K562 (cell line): ENCODE data around the gene STX18. TPM values are rescaled to one million over a fixed set of nuclear protein-coding genes. Genes with fewer than 3 reads are reported as not detected.

Source experiments
- ATAC-seq: fragments of 200-7000 bp; cut with Tn5 transposase; 3 replicates; pipeline ENCODE4 v1.9.1; 2020; ENCODE audit warnings: moderate library complexity
- BruUV-seq: library from RNA; stranded (reverse); fragments of 400-500 nt; replicated peaks from 2 replicates; lab custom pipeline; 2021; lab: Mats Ljungman, UMichigan
- CTCF ChIA-PET: fragments of 300-600 bp; formaldehyde crosslinking; extraction: SDS; loops from one replicate; lab custom pipeline; 2021; ENCODE audit warnings: low intra/inter-chr PET ratio; lab: Yijun Ruan, JAX
- POLR2A ChIA-PET: fragments of 300-600, 350-650 bp; sonication (Branson Sonifier 250); formaldehyde crosslinking; extraction: SDS; loops from one replicate; lab custom pipeline; 2021; ENCODE audit warnings: antibody characterized with exemption, inconsistent platforms; lab: Yijun Ruan, JAX
- DNase-seq, 4 experiments: peaks; one replicate each; pipeline versions ENCODE4 v3.0.0 to v3.0.0-alpha.2; 2011 to 2018; ENCODE audit warnings: low spot score in 3 of 4, mixed read lengths in 3 of 4; ENCODE audit errors: extremely low read depth in 1 of 4
- FAIRE-seq: peaks from 2 replicates; lab custom pipeline; 2011; peaks lifted over from hg19 to GRCh38; lab: Jason Lieb, UNC
- H2AFZ ChIP-seq: 2 replicates; pipeline ENCODE4 v1.6.0; 2011; ENCODE audit warnings: low read depth, low read length, control low read depth, inconsistent platforms
- H3K27ac ChIP-seq: fragments of 200-600 bp; 3 replicates; pipeline ENCODE4 v1.8.0; 2011; ENCODE audit warnings: low read depth, mild to moderate bottlenecking, control low read depth, inconsistent platforms, low read length, moderate library complexity, mixed read lengths; ENCODE audit errors: extremely low read depth
- H3K27me3 ChIP-seq, 2 experiments: fragments of 300-600 bp in 1 of 2; 2 replicates in 1 of 2; 3 replicates in 1 of 2; pipeline versions ENCODE4 v1.6.0 to v1.8.0; 2011; ENCODE audit warnings: inconsistent platforms in 2 of 2, low read length in 2 of 2, mild to moderate bottlenecking in 1 of 2, mixed read lengths in 1 of 2, moderate library complexity in 1 of 2; ENCODE audit not compliant: control insufficient read depth in 2 of 2, insufficient read depth in 2 of 2
- H3K36me3 ChIP-seq: fragments of 300-600 bp; 3 replicates; pipeline ENCODE4 v1.8.0; 2011; ENCODE audit warnings: mild to moderate bottlenecking, low read length, inconsistent platforms; ENCODE audit not compliant: control insufficient read depth, insufficient read depth
- H3K4me1 ChIP-seq, 2 experiments: fragments of 200-600 bp in 1 of 2; replicated peaks in 1 of 2; 2 replicates in 1 of 2; 3 replicates in 1 of 2; pipeline versions ENCODE4 v1.5.1 to v1.8.0; 2011; ENCODE audit warnings: inconsistent platforms in 2 of 2, low read length in 2 of 2, mild to moderate bottlenecking in 1 of 2, mixed read lengths in 1 of 2, moderate library complexity in 1 of 2; ENCODE audit not compliant: control insufficient read depth in 2 of 2, insufficient read depth in 2 of 2
- H3K4me2 ChIP-seq: 2 replicates; pipeline ENCODE4 v1.6.1; 2011; ENCODE audit warnings: low read length, control low read depth, inconsistent platforms, mixed read lengths; ENCODE audit not compliant: insufficient read depth
- H3K4me3 ChIP-seq: fragments of 200-600 bp; sonication (generic), shearing (Covaris generic); 2 replicates; pipeline ENCODE4 v1.5.1; 2016; ENCODE audit warnings: control low read depth, inconsistent platforms
- H3K79me2 ChIP-seq: fragments of 200-600 bp; 3 replicates; pipeline ENCODE4 v1.8.0; 2011; ENCODE audit warnings: low read length, inconsistent platforms; ENCODE audit not compliant: control insufficient read depth, insufficient read depth
- H3K9ac ChIP-seq, 2 experiments: 2 replicates each; pipeline versions ENCODE4 v1.6.0 to v1.6.1; 2011; ENCODE audit warnings: low read depth in 2 of 2, low read length in 2 of 2, control low read depth in 1 of 2, inconsistent platforms in 1 of 2, mild to moderate bottlenecking in 1 of 2, mixed read lengths in 1 of 2; ENCODE audit not compliant: insufficient read depth in 1 of 2
- H3K9me1 ChIP-seq: one replicate; pipeline ENCODE4 v1.6.0; 2011; ENCODE audit warnings: inconsistent platforms, mild to moderate bottlenecking, low read length, moderate library complexity; ENCODE audit not compliant: control insufficient read depth, insufficient read depth
- H3K9me3 ChIP-seq: replicated peaks from 2 replicates; pipeline ENCODE4 v1.5.1; 2011; ENCODE audit warnings: low read depth, low read length, inconsistent platforms; ENCODE audit not compliant: control insufficient read depth, insufficient read depth
- H4K20me1 ChIP-seq: replicated peaks from 2 replicates; pipeline ENCODE4 v1.6.1; 2011; ENCODE audit warnings: low read length, inconsistent platforms, mixed read lengths; ENCODE audit not compliant: control insufficient read depth, insufficient read depth
- ARNT ChIP-seq, 2 experiments: fragments of 450-650 bp; IDR thresholded peaks; 2 replicates each; pipeline ENCODE4 v1.6.1; 2016; ENCODE audit warnings: mild to moderate bottlenecking in 1 of 2
- FOXK2 ChIP-seq, 2 experiments: fragments of 450-650 bp; IDR thresholded peaks in 1 of 2; conservative IDR thresholded peaks in 1 of 2; 2 replicates each; pipeline ENCODE4 v1.6.1; 2016; ENCODE audit warnings: low read depth in 2 of 2, mild to moderate bottlenecking in 1 of 2
- HNRNPUL1 ChIP-seq: fragments of 200-400 bp; formaldehyde crosslinking; IDR thresholded peaks from 2 replicates; pipeline ENCODE4 v1.6.1; 2017; ENCODE audit warnings: low read length
- MAFK ChIP-seq: IDR thresholded peaks from 2 replicates; pipeline ENCODE4 v1.6.1; 2011; ENCODE audit warnings: low read length, improper control_type of control experiment
- MAZ ChIP-seq, 2 experiments: fragments of 450-650 bp in 1 of 2; sonication (generic) in 1 of 2; formaldehyde crosslinking; IDR thresholded peaks in 1 of 2; conservative IDR thresholded peaks in 1 of 2; 2 replicates each; pipeline versions ENCODE4 v1.4.0 to v1.5.0; 2020; ENCODE audit warnings: mild to moderate bottlenecking in 1 of 2, missing genetic modification reagents in 1 of 2
- NR1H2 ChIP-seq: sonication (generic); formaldehyde crosslinking; IDR thresholded peaks from 2 replicates; pipeline ENCODE4 v1.4.0; 2020; ENCODE audit warnings: mild to moderate bottlenecking, missing genetic modification reagents
- SNIP1 ChIP-seq: fragments of 450-650 bp; IDR thresholded peaks from 2 replicates; pipeline ENCODE4 v1.7.1; 2017; ENCODE audit warnings: low read depth, mild to moderate bottlenecking
- ZKSCAN3 ChIP-seq: fragments of 250-450 bp; sonication (Bioruptor Pico); IDR thresholded peaks from 2 replicates; pipeline ENCODE4 v1.4.0; 2020
- ZNF41 ChIP-seq: fragments of 250-450 bp; sonication (Bioruptor Pico); conservative IDR thresholded peaks from 2 replicates; pipeline ENCODE4 v1.4.0; 2020; ENCODE audit warnings: mild to moderate bottlenecking
- ZNF583 ChIP-seq: fragments of 250-450 bp; sonication (Bioruptor Pico); IDR thresholded peaks from 2 replicates; pipeline ENCODE4 v1.4.0; 2020
- WGBS: fragments of 100-300 bp; shearing (Covaris generic); methylation state at CpG from one replicate; pipeline ENCODE4 v1.1.6; 2016; ENCODE audit warnings: low coverage, mixed read lengths; ENCODE audit not compliant: insufficient coverage; ENCODE audit errors: missing lambda C conversion rate; 5-methylcytosine and 5-hydroxymethylcytosine counted together
- in situ Hi-C: fragments of 300-500 bp; cut with MboI; formaldehyde crosslinking; loops from 4 replicates; pipeline ENCODE4 v1.15.0; 2018; ENCODE audit warnings: inconsistent platforms, mixed read lengths
- intact Hi-C: fragments of 100-400 bp; cut with micrococcal nuclease; formaldehyde crosslinking; loops from 2 replicates; pipeline ENCODE4 v1.14.2; 2022
- polyA plus RNA-seq, 8 experiments: library from polyadenylated mRNA; depleted of rRNA in 4 of 8; stranded (reverse) in 5 of 8; unstranded in 3 of 8; fragments of >200 nt; fragmentation: Nextera tagmentation in 2 of 8; fragmentation: Illumina TruSeq in 1 of 8; extraction: Ambion mirVana in 2 of 8; extraction: Trizol in 1 of 8; gene quantifications; 2 replicates each; pipeline versions ENCODE4 v1.2.1 to v1.2.3, GENCODE V29; 2011 to 2014; ENCODE audit warnings: inconsistent platforms in 1 of 8, missing spikeins in 1 of 8
- total RNA-seq, 7 experiments: library from RNA; depleted of rRNA in 6 of 7; stranded (reverse); fragments of >200 nt in 6 of 7; fragmentation: Illumina TruSeq in 2 of 7; extraction: Trizol in 2 of 7; gene quantifications; 2 replicates each; pipeline versions ENCODE4 v1.2.1 to v1.2.3, GENCODE V29; 2011 to 2021; ENCODE audit warnings: low replicate concordance in 1 of 7
- TF ChIP-seq, protein P1 (sequence below): sonication (generic); formaldehyde crosslinking; IDR thresholded peaks from 2 replicates; pipeline ENCODE4 v1.8.0; 2023; ENCODE audit warnings: missing genetic modification reagents, mild to moderate bottlenecking, borderline replicate concordance
- TF ChIP-seq, protein P2 (sequence below): fragments of 450-650 bp; IDR thresholded peaks from 2 replicates; pipeline ENCODE4 v1.6.1; 2017; ENCODE audit warnings: antibody characterized with exemption, mild to moderate bottlenecking

Gene STX18
- total and polyA plus RNA-seq, 9 of the 15 experiments (the other 6 are each of a cell fraction or from before 2014, with no cell fraction given): 6.2 to 41.7 (median 22.7) TPM

DNA sequence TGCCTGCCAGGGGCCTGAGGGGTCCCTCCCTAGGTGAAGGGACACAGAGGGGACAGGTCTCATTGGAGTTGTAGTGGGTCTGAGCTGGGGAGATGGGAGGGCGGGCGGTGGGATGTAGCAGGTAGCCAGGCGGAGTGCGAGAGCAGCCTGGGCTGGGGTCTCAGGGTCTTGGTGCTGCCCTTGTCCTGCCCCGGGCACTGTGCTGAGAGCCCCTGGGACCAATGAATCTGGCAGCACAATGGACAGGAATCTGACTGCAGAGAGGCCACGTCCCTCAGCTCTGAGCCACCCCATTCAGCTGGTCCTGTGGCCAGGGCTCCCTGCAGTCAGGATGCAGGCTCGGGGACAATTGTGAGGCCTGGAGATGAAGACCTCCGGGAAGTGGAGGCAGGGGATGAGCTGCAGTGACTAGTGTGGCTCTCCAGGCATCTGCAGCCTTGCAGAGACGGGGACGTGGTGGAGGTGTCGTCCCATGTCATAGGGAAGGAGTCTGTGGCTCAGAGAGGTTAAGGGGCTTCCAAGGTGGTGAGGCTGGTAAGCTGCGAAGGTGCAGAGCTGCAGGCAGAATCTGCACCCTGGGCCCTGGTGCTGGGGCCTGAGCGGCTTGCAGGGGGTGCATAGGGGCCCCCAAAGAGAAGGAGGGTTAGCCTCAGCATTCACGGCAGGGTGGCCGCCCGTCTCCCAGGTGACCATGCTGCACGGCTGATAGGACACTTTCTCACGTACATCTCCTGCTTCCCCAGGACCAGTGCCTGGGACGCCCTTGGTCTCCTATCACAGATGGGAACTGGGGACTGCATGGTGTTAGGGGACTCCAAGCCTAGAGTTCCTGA lies 134.3 kb downstream of the STX18 start:
- FAIRE-seq (no peak), ATAC-seq (no peak), DNase-seq (no peak)
- H3K79me2 ChIP-seq: no peaks in the 10 kb centered on the region
- ChIA-PET CTCF (no interaction called here), POLR2A (interaction anchor here (0.6 to 1.8 kb wide), 2 partner anchors 11 to 17 kb away, joined by 3 to 5 read pairs; no protein-coding TSS in a partner anchor)
- peaks cover 11% of the 10 kb centered on the region; the same call in 1 of the 2 replicates for H4K20me1 ChIP-seq
- no TSS peak for BruUV-seq
- no peak overlapping the region for H3K27ac ChIP-seq
- H3K9me3 ChIP-seq: no peaks in the 10 kb centered on the region
- H3K36me3 ChIP-seq: no peaks in the 10 kb centered on the region
- in situ Hi-C loops: no loop called here
- H3K27me3 ChIP-seq: peaks cover 51 to 96% of the 10 kb centered on the region in 2 experiments
- H3K4me1 ChIP-seq: peaks cover 0 to 7% of the 10 kb centered on the region in 2 experiments; a peak in 2 of 5 replicates
- H2AFZ ChIP-seq: no peak overlapping the region
- intact Hi-C loops: no loop called here
- H3K4me3 ChIP-seq: no peak overlapping the region
- 2% methylated on average over 19 of the region's 19 CpGs for whole genome bisulfite sequencing
- H3K9ac ChIP-seq: no peak overlapping the region; a peak in 1 of 4 replicates
- H3K4me2 ChIP-seq: no peak overlapping the region
- no peaks in the 10 kb centered on the region for H3K9me1 ChIP-seq
- TF ChIP-seq, protein P1, sequence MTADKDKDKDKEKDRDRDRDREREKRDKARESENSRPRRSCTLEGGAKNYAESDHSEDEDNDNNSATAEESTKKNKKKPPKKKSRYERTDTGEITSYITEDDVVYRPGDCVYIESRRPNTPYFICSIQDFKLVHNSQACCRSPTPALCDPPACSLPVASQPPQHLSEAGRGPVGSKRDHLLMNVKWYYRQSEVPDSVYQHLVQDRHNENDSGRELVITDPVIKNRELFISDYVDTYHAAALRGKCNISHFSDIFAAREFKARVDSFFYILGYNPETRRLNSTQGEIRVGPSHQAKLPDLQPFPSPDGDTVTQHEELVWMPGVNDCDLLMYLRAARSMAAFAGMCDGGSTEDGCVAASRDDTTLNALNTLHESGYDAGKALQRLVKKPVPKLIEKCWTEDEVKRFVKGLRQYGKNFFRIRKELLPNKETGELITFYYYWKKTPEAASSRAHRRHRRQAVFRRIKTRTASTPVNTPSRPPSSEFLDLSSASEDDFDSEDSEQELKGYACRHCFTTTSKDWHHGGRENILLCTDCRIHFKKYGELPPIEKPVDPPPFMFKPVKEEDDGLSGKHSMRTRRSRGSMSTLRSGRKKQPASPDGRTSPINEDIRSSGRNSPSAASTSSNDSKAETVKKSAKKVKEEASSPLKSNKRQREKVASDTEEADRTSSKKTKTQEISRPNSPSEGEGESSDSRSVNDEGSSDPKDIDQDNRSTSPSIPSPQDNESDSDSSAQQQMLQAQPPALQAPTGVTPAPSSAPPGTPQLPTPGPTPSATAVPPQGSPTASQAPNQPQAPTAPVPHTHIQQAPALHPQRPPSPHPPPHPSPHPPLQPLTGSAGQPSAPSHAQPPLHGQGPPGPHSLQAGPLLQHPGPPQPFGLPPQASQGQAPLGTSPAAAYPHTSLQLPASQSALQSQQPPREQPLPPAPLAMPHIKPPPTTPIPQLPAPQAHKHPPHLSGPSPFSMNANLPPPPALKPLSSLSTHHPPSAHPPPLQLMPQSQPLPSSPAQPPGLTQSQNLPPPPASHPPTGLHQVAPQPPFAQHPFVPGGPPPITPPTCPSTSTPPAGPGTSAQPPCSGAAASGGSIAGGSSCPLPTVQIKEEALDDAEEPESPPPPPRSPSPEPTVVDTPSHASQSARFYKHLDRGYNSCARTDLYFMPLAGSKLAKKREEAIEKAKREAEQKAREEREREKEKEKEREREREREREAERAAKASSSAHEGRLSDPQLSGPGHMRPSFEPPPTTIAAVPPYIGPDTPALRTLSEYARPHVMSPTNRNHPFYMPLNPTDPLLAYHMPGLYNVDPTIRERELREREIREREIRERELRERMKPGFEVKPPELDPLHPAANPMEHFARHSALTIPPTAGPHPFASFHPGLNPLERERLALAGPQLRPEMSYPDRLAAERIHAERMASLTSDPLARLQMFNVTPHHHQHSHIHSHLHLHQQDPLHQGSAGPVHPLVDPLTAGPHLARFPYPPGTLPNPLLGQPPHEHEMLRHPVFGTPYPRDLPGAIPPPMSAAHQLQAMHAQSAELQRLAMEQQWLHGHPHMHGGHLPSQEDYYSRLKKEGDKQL: no peak
- no peak for TF ChIP-seq SNIP1
- no peak for TF ChIP-seq ZNF583 (CRISPR knock-in tag)
- no peak for TF ChIP-seq MAZ (CRISPR knock-in tag; conservative IDR thresholded peaks at IDR 0.05 in 1 of 2, IDR thresholded peaks at IDR 0.05 in 1 of 2)
- no peak for TF ChIP-seq ARNT (IDR thresholded peaks at IDR 0.05)
- TF ChIP-seq MAFK: no peak
- no peak for TF ChIP-seq NR1H2
- no peak for TF ChIP-seq HNRNPUL1
- TF ChIP-seq ZNF41 (CRISPR knock-in tag): no peak
- TF ChIP-seq FOXK2 (conservative IDR thresholded peaks at IDR 0.05 in 1 of 2, IDR thresholded peaks at IDR 0.05 in 1 of 2; ENCODE audit: low read depth in 2 of 2): no peak
- TF ChIP-seq ZKSCAN3 (CRISPR knock-in tag): no peak
- TF ChIP-seq, protein P2, sequence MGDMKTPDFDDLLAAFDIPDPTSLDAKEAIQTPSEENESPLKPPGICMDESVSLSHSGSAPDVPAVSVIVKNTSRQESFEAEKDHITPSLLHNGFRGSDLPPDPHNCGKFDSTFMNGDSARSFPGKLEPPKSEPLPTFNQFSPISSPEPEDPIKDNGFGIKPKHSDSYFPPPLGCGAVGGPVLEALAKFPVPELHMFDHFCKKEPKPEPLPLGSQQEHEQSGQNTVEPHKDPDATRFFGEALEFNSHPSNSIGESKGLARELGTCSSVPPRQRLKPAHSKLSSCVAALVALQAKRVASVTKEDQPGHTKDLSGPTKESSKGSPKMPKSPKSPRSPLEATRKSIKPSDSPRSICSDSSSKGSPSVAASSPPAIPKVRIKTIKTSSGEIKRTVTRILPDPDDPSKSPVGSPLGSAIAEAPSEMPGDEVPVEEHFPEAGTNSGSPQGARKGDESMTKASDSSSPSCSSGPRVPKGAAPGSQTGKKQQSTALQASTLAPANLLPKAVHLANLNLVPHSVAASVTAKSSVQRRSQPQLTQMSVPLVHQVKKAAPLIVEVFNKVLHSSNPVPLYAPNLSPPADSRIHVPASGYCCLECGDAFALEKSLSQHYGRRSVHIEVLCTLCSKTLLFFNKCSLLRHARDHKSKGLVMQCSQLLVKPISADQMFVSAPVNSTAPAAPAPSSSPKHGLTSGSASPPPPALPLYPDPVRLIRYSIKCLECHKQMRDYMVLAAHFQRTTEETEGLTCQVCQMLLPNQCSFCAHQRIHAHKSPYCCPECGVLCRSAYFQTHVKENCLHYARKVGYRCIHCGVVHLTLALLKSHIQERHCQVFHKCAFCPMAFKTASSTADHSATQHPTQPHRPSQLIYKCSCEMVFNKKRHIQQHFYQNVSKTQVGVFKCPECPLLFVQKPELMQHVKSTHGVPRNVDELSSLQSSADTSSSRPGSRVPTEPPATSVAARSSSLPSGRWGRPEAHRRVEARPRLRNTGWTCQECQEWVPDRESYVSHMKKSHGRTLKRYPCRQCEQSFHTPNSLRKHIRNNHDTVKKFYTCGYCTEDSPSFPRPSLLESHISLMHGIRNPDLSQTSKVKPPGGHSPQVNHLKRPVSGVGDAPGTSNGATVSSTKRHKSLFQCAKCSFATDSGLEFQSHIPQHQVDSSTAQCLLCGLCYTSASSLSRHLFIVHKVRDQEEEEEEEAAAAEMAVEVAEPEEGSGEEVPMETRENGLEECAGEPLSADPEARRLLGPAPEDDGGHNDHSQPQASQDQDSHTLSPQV: no peak
